PC-9 (cell line): Measurements from ENCODE around the gene ZNF653.

ENCODE experiments used
- CTCF ChIP-seq: fragments of 200-600 bp; sonication (generic); conservative IDR thresholded peaks from 2 replicates; pipeline ENCODE4 v1.6.1; 2017; ENCODE audit warnings: mixed run types, antibody characterized with exemption, mild to moderate bottlenecking, moderate library complexity
- EZH2 ChIP-seq: fragments of 200-600 bp; sonication (generic); IDR thresholded peaks from 2 replicates; pipeline ENCODE4 v1.8.0; 2017; ENCODE audit warnings: antibody characterized with exemption, low read depth

GRCh38 chr19:11460207-11460606, 45.4 kb downstream of the ZNF653 start:
- no peak for TF ChIP-seq EZH2
- peak; percentile 49 for TF ChIP-seq CTCF
